SIG-M5 (cell line): ENCODE results near the gene SHMT2.

Source experiments
- DNase-seq: peaks from one replicate; lab custom pipeline; 2025; lab: John Stamatoyannopoulos, UW

SHMT2 gene

DNA sequence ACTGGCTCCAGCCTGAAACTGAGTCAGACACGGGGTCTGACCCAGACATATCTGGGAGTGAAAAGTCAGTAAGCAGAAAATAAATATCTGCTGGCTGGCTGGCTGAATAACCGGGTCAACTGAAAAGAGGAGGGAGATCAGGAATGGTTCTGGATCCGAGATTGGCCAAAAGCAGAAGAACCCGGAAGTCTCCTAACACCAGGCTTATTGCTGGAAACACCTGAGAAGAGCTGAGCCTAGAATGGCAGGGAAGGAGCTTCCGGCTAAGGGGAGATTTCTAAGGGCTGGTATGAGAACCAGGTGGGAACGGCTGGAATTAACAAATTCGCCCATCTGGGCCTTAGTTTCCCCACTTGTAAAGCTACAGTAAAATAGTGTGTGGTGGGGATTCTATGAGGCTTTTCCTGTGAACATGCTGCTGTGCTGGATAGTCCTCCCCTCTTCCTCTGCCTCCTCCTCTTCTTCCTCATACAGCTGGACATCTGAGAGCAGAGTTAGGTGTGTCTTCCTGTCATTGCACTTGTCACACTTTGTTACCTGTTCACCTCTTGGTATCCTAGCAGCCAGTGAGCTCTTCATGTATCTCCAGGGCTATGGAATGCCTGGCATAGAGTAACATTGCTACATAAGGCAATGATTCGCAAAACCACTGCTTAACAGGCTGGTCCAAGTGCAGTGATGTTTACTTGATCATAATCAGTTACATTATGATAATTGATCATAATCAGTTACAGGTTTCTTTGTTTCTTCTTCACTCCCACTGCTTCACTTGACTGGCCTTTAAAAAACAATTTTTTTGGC lies 2.0 kb upstream of the SHMT2 start:
- no peak for DNase-seq

DNA sequence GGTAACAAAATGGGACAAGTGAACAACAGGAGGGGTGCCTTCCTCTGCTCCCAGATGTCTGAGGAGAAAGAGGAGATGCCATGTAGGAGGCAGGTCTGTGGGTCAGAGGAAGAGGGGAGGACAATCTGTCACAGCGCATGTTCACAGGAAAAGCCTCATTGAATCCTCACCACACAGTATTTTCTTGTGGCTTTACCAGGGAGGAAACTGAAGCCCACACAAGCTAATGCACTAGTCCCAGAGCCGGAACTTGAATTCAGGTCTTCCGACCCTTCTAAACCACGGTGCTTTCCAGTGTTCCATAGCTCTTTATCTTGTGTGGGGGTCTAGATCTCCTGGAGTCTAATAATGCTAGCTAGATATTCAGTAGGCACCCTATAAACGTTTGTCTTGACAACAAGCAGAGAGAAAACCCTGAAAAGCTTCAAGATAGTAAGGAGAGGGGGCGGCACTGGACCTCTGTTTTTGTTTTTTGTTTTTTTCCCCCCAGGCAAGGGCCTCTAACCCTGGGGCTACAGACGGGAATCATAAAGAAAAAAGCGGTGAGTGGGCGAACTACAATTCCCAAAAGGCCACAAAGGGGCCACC lies 371 bp upstream of the SHMT2 start:
- no peak for DNase-seq

DNA sequence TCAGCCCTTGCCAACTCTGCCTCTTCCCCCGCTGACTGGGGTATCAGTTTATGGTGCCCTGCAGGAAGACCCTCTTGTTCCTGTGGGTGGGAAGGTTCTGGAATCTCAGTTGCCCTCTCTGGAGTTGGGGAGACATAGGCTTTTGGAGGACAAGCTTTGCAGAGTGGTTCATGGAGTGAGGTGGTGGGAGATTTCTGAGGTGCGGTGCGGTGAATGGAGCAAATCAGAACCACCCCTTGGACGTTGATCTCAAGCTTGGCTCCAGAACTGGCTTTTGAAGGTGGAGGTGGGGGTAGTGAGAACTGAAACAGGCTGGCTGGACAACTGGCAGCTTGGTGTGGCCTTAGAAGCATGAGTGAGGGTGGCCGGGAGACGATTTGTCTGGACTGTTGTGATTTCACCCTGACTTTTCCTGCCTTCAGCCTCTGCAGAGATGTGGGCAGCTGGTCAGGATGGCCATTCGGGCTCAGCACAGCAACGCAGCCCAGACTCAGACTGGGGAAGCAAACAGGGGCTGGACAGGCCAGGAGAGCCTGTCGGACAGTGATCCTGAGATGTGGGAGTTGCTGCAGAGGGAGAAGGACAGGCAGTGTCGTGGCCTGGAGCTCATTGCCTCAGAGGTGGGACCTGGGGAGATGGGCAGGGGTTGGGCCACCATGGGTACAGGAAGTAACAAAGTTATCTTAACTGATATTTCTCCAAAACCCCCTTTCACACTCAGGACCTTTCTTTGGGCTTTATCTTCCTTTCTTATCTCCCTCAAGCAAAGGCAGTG lies 1.1 kb downstream of the SHMT2 start:
- DNase-seq = no peak

DNA sequence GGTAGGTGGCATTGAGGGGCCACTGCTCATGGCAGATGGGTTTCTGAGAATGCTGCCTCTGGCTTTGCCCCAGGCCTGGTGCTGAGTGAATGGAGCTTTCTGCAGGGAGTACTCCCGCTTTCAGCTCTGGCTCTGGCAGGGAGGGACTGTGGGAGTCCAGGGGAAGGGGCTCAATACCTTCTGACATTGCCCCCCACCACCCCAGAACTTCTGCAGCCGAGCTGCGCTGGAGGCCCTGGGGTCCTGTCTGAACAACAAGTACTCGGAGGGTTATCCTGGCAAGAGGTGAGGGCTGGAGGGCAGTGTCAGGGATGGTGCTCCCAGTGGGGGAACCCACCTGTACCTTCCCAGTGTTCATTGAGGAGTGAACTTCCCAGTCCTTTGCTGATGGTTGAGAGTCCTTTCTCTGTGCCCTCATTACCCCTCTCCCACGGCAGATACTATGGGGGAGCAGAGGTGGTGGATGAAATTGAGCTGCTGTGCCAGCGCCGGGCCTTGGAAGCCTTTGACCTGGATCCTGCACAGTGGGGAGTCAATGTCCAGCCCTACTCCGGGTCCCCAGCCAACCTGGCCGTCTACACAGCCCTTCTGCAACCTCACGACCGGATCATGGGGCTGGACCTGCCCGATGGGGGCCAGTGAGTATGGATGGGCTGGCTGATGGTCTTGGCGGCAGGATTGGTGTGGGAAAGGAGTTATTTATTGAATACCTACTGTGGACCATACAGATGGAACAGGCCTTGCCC lies 1.9 kb downstream of the SHMT2 start:
- no peak for DNase-seq

DNA sequence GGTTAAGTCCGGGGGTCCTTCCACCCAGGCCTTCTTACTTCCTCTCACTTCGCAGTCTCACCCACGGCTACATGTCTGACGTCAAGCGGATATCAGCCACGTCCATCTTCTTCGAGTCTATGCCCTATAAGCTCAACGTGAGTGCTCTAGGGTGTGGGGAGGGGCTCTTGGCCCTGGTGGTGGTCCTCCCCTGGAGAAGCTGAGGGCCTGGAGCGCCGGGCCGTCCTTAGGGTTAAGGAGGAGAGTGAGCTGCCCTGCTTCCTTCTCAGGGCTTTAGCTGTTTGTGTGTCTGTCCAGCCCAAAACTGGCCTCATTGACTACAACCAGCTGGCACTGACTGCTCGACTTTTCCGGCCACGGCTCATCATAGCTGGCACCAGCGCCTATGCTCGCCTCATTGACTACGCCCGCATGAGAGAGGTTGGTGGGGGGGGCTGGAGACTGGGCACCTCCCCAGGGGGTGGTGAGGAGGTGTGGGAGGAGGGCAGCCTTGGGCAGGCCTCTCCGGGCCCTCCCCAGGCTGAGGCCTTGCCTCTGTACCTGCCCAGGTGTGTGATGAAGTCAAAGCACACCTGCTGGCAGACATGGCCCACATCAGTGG lies 2.7 kb downstream of the SHMT2 start:
- no peak for DNase-seq

DNA sequence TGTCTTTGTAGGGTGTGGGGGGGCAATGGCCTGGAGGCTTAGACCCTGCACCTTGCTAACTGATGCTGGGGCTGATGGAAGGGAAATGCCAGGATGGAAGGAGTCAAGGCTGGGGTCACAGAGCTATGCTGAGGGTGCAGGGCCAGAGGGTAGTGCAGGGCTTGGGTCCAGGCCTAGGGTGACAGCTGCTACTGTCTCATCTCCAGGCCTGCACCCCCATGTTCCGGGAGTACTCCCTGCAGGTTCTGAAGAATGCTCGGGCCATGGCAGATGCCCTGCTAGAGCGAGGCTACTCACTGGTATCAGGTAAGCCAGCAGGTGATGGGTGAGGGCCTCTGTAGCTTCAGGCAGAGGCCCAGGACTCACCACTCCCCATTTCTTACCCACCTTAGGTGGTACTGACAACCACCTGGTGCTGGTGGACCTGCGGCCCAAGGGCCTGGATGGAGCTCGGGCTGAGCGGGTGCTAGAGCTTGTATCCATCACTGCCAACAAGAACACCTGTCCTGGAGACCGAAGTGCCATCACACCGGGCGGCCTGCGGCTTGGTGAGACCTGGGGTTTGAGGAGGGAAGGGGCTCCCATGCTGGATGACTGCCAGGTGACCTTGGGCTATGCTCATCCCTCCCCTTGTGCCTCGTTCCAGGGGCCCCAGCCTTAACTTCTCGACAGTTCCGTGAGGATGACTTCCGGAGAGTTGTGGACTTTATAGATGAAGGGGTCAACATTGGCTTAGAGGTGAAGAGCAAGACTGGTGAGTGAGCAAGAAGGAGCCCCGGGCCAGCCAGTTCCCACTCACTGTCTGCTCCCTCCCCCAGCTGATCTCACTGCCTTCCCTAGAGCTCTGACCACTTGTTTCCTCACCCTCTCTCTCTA lies 4.1 kb downstream of the SHMT2 start:
- no peak for DNase-seq

DNA sequence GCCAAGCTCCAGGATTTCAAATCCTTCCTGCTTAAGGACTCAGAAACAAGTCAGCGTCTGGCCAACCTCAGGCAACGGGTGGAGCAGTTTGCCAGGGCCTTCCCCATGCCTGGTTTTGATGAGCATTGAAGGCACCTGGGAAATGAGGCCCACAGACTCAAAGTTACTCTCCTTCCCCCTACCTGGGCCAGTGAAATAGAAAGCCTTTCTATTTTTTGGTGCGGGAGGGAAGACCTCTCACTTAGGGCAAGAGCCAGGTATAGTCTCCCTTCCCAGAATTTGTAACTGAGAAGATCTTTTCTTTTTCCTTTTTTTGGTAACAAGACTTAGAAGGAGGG lies 4.7 kb downstream of the SHMT2 start:
- DNase-seq = no peak

DNA sequence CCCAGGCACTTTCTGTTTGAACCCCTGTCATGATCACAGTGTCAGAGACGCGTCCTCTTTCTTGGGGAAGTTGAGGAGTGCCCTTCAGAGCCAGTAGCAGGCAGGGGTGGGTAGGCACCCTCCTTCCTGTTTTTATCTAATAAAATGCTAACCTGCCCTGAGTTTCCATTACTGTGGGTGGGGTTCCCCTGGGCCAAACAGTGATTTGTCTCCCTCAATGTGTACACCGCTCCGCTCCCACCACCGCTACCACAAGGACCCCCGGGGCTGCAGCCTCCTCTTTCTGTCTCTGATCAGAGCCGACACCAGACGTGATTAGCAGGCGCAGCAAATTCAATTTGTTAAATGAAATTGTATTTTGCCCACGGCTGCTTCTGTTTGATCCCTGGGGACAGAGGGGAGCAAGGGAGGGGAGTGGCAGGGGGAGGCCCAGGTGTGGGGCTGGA lies 5.1 kb downstream of the SHMT2 start:
- DNase-seq = no peak

DNA sequence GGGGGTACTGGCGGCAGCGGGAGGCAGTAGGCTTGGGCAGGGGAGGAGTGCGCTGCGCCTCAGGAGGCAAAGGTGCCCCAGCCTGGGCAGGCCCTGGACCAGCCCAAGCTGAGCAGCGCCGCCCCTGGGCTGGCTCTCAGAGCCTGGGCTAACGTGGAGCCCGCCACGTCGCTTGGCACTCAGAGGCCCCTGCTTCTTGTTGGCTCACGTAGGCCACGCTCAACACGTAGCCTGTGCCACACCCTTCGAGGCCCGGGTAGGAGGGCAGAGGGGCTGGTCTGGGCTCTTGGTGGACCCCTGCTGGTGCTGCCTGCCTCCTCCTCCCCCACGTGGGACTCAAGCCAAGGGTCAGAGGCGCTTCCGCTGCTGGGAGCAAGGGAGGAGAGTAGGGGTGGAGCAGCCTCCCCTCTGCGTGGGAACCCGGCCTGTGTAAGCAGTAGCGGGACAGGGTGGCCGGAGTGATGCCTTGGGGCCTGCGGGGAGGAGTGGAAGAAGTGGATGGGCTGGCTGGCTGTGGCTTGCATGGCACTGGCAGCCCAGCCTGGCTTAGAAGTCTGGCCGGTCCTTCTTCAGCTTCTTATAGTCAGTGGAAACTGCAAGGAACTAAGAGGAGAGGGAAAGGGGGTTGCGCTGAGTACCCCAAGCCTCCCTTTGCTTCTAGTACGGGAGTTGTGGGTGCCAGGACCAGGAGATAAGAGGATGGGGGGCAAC lies 5.7 kb downstream of the SHMT2 start:
- DNase-seq = no peak

DNA sequence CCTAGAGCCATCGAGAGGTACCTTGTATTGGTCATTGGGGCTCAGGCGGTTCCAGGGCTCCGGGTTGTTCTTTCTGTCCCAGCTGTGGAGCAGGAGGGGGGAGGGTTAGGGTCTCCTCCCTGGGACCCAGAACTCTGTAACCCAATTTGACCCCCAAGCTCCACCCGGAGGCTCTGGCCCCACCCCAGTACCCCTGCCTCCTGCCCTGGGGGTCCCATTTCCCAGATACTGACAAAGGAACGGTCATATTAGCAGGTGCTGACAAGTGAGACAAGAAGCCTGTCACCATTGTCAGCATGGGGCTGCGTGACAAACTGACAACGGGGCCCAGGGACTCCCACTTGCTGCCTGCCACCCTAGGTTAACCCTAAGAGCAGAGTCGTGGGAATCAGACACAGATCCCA lies 6.2 kb downstream of the SHMT2 start:
- DNase-seq = no peak

DNA sequence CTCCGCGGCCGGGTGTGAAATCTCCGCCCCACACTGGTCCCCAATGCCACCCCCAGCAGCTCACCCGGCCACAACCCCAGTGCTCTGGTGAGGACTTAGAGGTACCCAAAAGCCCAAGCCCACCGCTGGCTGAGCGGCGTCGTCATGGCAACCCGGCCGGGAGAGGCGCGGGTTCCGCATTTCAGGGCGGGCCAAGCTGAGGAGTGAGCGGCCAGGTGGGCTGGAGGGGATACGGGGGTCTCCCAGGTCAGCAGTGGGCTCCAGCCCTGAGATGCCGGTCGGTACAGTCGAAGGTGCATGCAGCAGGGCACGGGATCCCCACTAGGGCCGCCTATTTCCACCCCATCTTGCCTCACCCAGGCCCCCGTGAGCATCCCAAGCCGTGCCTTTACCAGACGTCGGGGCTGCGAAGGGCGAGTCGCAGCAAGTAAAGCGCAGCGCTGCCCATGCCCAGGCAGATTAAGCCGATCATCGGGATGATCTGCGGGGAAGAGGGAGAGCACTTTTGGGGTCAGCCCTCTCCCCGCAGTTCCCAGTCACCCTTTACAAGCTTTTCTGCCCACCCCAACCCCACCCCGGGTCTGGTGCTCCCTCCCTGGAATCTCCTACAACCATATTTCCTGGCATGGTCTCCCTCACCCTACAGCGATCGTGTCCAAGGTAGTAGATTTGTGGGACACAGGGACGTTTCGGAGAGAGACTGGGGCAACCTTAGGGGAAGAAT lies 6.9 kb downstream of the SHMT2 start:
- no peak for DNase-seq

DNA sequence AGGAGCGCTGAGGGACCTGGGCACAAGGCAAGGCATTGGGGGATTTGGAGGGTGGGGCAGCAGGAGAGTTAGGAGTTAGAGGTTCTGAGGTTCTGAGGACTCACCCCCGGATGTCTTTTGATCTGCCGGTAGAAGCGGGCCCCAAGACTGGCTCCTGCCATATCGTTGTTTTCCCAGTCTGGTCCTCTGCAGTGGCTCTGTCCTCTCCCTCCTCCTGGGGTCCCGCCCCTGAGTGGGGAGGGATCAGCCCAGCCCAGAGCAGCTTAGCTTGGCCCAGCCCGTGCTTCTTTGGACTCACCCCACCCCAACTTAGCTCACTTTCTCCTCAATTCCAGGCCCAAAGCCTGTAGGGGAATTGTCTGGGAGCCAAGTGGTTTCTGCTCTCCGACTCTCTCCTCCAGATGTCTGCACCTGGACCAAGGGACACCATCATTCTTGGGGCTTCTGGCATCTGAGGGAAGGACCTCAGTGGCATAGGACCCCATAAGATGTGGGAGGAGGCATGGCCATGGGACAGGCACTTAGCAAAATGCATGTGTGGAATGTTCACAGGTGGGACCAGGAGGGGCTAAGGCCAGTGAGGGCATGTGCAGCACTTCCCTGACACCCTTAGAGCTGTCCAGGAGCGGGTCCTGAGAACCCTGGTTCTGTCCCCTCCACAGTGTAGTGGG lies 7.5 kb downstream of the SHMT2 start:
- DNase-seq = no peak

DNA sequence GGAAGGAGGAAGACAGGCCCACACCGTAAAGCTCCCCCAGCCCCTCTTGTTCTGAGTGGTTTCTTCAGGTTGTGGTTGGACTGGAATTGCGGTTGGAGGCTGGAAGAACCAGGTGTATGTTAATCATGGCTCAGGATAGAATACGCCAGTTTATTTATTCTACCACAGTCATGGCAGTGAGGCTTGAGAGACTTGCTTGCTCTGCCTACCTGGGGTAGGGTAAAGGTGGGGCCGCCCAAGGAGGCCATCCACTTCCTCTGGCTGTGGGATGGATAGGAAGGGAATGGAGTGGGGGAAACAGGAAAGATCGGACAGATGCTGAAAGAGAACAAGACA lies 8.1 kb downstream of the SHMT2 start:
- DNase-seq = no peak

DNA sequence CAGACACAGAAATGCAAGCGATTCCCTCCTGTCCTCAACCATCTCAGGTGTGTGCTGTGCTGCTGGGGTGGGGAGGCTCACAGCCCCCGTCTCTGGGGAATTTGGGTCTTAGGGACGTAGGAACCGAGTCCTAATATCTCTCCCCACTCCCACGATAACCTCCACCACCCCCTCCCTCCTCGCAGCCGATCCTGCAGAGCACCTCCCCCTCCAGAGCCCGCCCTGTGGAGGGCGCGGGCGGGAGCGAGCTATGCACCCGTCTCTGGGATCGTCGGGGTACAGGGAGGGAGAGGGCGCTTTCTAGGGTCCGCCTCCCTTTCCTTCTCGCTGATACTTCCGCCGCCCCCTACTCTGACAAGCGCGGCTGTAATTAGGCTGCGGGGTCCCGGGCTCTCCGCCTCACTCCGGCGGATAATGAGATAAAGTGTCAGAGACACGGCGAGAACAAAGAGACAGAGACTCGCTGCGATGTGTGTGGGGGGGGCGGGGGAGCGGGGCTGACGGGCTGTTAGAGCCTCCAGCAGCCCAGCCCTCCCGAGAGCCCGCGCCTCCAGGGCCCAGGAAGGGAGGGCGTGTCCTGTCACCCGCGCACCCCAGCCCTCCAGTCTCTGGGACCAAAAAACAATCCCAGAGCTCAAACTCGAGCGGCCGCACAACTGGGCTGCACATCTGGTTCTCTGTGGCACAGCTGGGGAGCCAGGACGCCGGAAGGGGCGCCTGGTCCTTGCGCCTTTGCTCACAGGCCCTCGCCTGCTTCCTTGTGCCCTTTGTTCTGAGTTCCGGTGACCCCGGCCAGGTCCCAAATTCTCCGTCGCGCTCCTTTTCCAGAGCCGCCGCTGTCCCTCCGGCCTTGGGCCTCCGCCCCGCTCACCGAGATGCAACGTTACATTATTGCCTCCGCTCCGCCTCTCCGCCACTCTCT lies 8.7 kb downstream of the SHMT2 start:
- DNase-seq = no peak

DNA sequence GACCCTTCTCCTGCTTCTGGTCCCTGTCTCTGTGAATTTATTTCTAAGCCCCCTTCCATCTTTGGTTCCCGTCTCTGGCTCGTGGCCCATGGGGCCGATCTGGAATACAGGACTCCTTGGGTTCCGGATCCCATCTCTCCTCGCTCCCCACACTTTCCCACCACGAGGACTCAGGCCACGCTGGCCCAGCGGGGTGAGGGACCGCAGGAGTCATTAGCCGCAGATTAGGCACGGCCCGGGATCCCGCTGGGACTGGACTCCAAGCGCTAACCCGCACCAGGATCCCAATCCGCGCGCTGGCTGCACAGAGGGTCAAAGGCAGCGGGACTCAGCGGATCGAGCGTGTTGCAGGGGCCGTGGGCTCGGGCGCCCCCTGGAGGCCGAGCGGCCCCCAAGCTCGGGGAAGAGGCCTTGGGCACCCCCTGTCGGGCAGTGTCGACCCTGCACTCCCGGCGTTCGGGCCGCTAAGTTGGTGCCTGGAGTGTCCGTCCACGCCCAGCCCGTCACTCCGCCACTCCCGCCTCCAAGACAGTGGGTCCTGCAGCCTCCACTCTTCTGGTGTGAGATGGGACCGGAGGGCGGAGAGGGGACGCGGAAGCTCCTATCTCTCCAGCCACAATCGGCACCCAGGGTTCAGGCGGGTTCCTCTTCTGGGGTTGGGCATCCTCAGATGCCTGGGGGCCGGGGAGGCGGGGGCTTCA lies 9.5 kb downstream of the SHMT2 start:
- no peak for DNase-seq

DNA sequence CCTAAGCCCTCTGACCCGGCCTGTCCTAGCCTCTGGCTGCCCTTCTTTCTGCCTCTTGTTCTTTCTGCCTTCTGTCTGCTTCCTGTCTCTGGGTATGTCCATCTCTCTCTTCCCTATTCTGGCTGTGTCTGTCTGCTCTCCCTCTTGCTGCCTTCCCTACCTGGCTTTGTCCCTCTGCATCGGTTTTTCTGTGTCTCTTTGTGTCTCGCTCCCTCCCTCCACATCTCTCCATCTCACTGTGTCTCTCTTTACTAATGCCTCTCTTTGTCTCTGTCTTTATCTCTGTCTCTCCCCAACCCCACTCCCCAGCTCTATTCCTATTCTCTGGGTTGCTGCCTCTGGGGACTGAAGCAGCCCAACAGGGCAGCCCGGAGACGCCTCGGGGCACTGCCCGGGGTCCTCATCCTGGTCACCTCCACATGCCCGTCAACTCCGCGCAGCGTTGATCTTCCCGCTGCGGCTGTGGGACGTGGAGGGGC lies 10.1 kb downstream of the SHMT2 start:
- DNase-seq = no peak
